Transverse colon (tissue), 4 donors: ENCODE measurements around the gene SPTBN1. TPM values are rescaled to one million over a fixed set of nuclear protein-coding genes. Genes with fewer than 3 reads are reported as not detected.

Experiments
- DNase-seq: peaks from one replicate; pipeline ENCODE4 v3.0.0-alpha.2; 2019
- H3K27ac ChIP-seq, 4 donors: fragments of 200-600 bp; sonication (generic); 2 replicates each; pipeline ENCODE4 v1.5.1; 2016 to 2018; ENCODE audit warnings: inconsistent platforms in 4 of 4
- H3K27me3 ChIP-seq: fragments of 200-600 bp; sonication (generic); 2 replicates; pipeline ENCODE4 v1.5.1; 2017; ENCODE audit warnings: inconsistent platforms
- H3K36me3 ChIP-seq, 4 donors: fragments of 200-600 bp; sonication (generic); 2 replicates each; pipeline ENCODE4 v1.5.1; 2017 to 2019; ENCODE audit warnings: inconsistent platforms in 4 of 4
- H3K4me1 ChIP-seq, 4 donors: fragments of 200-600 bp; sonication (generic); 2 replicates each; pipeline ENCODE4 v1.5.1; 2017 to 2020; ENCODE audit warnings: inconsistent platforms in 4 of 4
- H3K4me3 ChIP-seq, 4 donors: fragments of 200-600 bp; sonication (generic); 1 replicate in 1 of 4; 2 replicates in 3 of 4; pipeline versions ENCODE4 v1.5.1 to v1.6.1; 2017 to 2019; ENCODE audit warnings: inconsistent platforms in 4 of 4
- H3K9me3 ChIP-seq, 2 donors: fragments of 200-600 bp; sonication (generic); 2 replicates each; pipeline ENCODE4 v1.5.1; 2017 to 2019; ENCODE audit warnings: inconsistent platforms in 2 of 2
- EP300 ChIP-seq: sonication (generic); formaldehyde crosslinking; IDR thresholded peaks from one replicate; pipeline ENCODE4 v1.6.1; 2017; ENCODE audit warnings: antibody characterized with exemption, low read depth
- POLR2A ChIP-seq: fragments of 450-650 bp; IDR thresholded peaks from one replicate; pipeline ENCODE4 v1.6.1; 2016; ENCODE audit warnings: antibody characterized with exemption, mild to moderate bottlenecking, moderate library complexity
- POLR2AphosphoS5 ChIP-seq, 3 donors: sonication (generic); formaldehyde crosslinking; IDR thresholded peaks; one replicate each; pipeline ENCODE4 v1.6.1; 2016; ENCODE audit warnings: antibody characterized with exemption in 3 of 3
- WGBS, 2 donors: methylation state at CpG; one replicate each; pipeline ENCODE4 v1.1.5; 2018; ENCODE audit warnings: low coverage in 1 of 2; 5-methylcytosine and 5-hydroxymethylcytosine counted together
- in situ Hi-C, 4 donors: fragments of 200-750 bp; cut with MboI; loops; one replicate each; pipeline versions ENCODE4 v1.15.0 to v1.15.1; 2017; ENCODE audit warnings: low sequenced_read_pairs in 3 of 4, low pct_ligation_motif_present in 1 of 4, low pct_unique_long_range_greater_than_20kb in 1 of 4
- intact Hi-C: fragments of 100-400 bp; cut with DNase I; formaldehyde crosslinking; loops from one replicate; pipeline ENCODE4 v1.15.1; 2023; ENCODE audit warnings: low total_unique reads
- total RNA-seq, 4 donors: library from RNA; depleted of rRNA; stranded (reverse); fragments of >200 nt; gene quantifications; one replicate each; pipeline ENCODE4 v1.1.0, GENCODE V29; 2016
- TF ChIP-seq, protein P1 (sequence below), 5 experiments: fragments of 200-600 bp in 3 of 5; fragments of 450-650 bp in 2 of 5; sonication (generic) in 3 of 5; IDR thresholded peaks; 1 replicate in 2 of 5; 2 replicates in 3 of 5; pipeline ENCODE4 v1.5.1; 2016 to 2017; ENCODE audit warnings: antibody characterized with exemption in 5 of 5, inconsistent platforms in 3 of 5, mild to moderate bottlenecking in 2 of 5, moderate library complexity in 1 of 5

Gene SPTBN1
- total RNA-seq, 4 donors from 2014 or later, result 269 to 301 (median 285) TPM

GRCh38 chr2:54589038-54589339 lies 132.9 kb downstream of the SPTBN1 start:
- no peak for TF ChIP-seq POLR2AphosphoS5 (IDR thresholded peaks at IDR 0.05)
- TF ChIP-seq EP300, result no peak
- TF ChIP-seq, protein P1, sequence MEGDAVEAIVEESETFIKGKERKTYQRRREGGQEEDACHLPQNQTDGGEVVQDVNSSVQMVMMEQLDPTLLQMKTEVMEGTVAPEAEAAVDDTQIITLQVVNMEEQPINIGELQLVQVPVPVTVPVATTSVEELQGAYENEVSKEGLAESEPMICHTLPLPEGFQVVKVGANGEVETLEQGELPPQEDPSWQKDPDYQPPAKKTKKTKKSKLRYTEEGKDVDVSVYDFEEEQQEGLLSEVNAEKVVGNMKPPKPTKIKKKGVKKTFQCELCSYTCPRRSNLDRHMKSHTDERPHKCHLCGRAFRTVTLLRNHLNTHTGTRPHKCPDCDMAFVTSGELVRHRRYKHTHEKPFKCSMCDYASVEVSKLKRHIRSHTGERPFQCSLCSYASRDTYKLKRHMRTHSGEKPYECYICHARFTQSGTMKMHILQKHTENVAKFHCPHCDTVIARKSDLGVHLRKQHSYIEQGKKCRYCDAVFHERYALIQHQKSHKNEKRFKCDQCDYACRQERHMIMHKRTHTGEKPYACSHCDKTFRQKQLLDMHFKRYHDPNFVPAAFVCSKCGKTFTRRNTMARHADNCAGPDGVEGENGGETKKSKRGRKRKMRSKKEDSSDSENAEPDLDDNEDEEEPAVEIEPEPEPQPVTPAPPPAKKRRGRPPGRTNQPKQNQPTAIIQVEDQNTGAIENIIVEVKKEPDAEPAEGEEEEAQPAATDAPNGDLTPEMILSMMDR (IDR thresholded peaks at IDR 0.05), result no peak
- TF ChIP-seq POLR2A, result no peak
- WGBS, 2 donors, result 79 to 83% methylated on average over 4 of the region's 4 CpGs
- Histone ChIP-seq H3K4me3 (no peak overlapping the region), H3K27ac (peak overlapping the region; percentile 70 to 78 (median 74)), H3K27me3 (no peaks in the 10 kb centered on the region), H3K4me1 (peaks cover 28 to 73% (median 36%) of the 10 kb centered on the region in 4 donors), H3K9me3 (no peaks in the 10 kb centered on the region), H3K36me3 (no peaks in the 10 kb centered on the region)
- in situ Hi-C loops, result no loop called here
- DNase-seq, result no peak
- intact Hi-C loops, result no loop called here

DNA sequence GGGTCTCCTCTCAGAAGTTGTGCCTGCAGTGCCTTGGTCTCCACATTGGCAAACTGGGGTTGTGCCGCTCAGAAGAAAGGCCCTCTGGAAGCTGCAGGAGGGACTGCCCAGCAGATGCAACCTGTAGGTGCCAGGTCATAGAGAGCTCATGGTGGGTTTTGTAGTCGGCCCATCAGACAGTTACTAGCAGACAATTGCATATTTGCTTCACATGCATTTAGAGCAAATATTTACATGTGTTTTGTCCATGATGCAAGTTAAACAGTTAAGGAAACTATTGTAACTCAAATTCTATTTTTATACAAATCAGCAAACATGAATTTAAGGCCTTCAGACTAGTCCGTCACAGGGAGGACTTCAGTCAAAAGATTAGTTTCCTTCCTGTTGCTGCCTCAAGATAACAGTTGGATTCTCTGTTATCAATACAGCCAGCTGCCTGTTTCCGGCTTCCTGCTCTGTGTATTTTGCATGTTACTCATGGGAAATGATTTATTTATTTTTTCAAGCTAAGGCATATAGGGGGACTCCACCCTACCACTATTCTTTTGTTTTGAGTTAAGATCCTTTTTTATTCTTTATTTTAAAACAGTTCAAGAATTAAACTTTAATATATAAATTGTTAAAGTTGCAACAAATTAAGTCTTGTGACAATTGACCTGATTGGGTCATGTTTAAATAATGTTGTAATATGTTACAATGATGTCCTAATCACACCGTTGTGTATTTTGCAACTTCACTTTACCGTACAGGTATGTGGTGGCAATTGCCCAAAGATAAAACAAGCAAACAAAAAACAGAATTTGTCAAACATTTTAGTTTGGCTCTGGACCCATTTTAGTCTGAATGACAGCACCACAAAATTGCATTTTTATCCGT lies 133.5 kb downstream of the SPTBN1 start:
- H3K9me3 ChIP-seq, result no peaks in the 10 kb centered on the region
- in situ Hi-C loops (no loop called here), intact Hi-C loops (no loop called here)
- H3K4me1 ChIP-seq, result peaks cover 24 to 67% (median 31%) of the 10 kb centered on the region in 4 donors
- no peaks in the 10 kb centered on the region for H3K27me3 ChIP-seq
- H3K27ac ChIP-seq, result peak overlapping the region; percentile 70 to 78 (median 74)
- no peak overlapping the region for H3K4me3 ChIP-seq
- peak; percentile 55 for DNase-seq
- TF ChIP-seq, protein P1 (IDR thresholded peaks at IDR 0.05), result no peak
- peak; percentile 25 to 72 (median 70) for TF ChIP-seq POLR2AphosphoS5 (IDR thresholded peaks at IDR 0.05)
- WGBS, 2 donors, result 18 to 43% methylated on average over 5 to 7 of the region's 7 CpGs
- H3K36me3 ChIP-seq, result no peaks in the 10 kb centered on the region

GRCh38 chr2:54590216-54591120 lies 134.3 kb downstream of the SPTBN1 start:
- no peak for TF ChIP-seq POLR2AphosphoS5 (IDR thresholded peaks at IDR 0.05)
- TF ChIP-seq POLR2A, result no peak
- TF ChIP-seq EP300, result no peak
- TF ChIP-seq, protein P1 (IDR thresholded peaks at IDR 0.05), result no peak
- Histone ChIP-seq H3K27me3 (no peaks in the 10 kb centered on the region), H3K4me1 (peaks cover 20 to 65% (median 24%) of the 10 kb centered on the region in 4 donors), H3K4me3 (no peak overlapping the region), H3K27ac (peak overlapping the region; percentile 70 to 78 (median 74)), H3K9me3 (no peaks in the 10 kb centered on the region), H3K36me3 (no peaks in the 10 kb centered on the region)
- in situ Hi-C loops, result no loop called here
- intact Hi-C loops, result no loop called here
- no peak for DNase-seq
- WGBS, 2 donors, result 80% methylated on average over 6 to 7 of the region's 7 CpGs

GRCh38 chr2:54591551-54591950 lies 135.4 kb downstream of the SPTBN1 start:
- in situ Hi-C loops, result no loop called here
- Histone ChIP-seq H3K27ac (no peak overlapping the region), H3K9me3 (no peaks in the 10 kb centered on the region), H3K4me1 (peaks cover 26 to 65% (median 31%) of the 10 kb centered on the region in 4 donors), H3K36me3 (no peaks in the 10 kb centered on the region), H3K4me3 (no peak overlapping the region), H3K27me3 (no peaks in the 10 kb centered on the region)
- no peak for DNase-seq
- intact Hi-C loops, result no loop called here
- WGBS, 2 donors, result 93 to 94% methylated on average over 2 to 3 of the region's 3 CpGs
- no peak for TF ChIP-seq POLR2AphosphoS5 (IDR thresholded peaks at IDR 0.05)
- no peak for TF ChIP-seq POLR2A
- no peak for TF ChIP-seq EP300
- TF ChIP-seq, protein P1 (IDR thresholded peaks at IDR 0.05), result no peak
